Ishikawa (cell line): ENCODE data around the gene LRRC17.

Source experiments
- CEBPB ChIP-seq: IDR thresholded peaks from 2 replicates; pipeline ENCODE4 v1.6.1; 2012
- CREB1 ChIP-seq: IDR thresholded peaks from 2 replicates; pipeline ENCODE4 v1.6.1; 2012; ENCODE audit warnings: low read depth
- EGR1 ChIP-seq: IDR thresholded peaks from 2 replicates; pipeline ENCODE4 v1.6.1; 2012
- EP300 ChIP-seq: IDR thresholded peaks from 2 replicates; pipeline ENCODE4 v1.6.1; 2012; ENCODE audit warnings: borderline replicate concordance
- FOXM1 ChIP-seq: IDR thresholded peaks from 2 replicates; pipeline ENCODE4 v1.6.1; 2012; ENCODE audit warnings: low read depth, borderline replicate concordance
- MAX ChIP-seq: IDR thresholded peaks from 2 replicates; pipeline ENCODE4 v1.6.1; 2012
- RAD21 ChIP-seq: IDR thresholded peaks from 2 replicates; pipeline ENCODE4 v1.6.1; 2012; ENCODE audit warnings: low read depth
- REST ChIP-seq: IDR thresholded peaks from 2 replicates; pipeline ENCODE4 v1.6.1; 2012; ENCODE audit warnings: low read depth, mild to moderate bottlenecking
- TAF1 ChIP-seq: IDR thresholded peaks from 2 replicates; pipeline ENCODE4 v1.6.1; 2012; ENCODE audit warnings: low read depth, mild to moderate bottlenecking
- TCF12 ChIP-seq: IDR thresholded peaks from 2 replicates; pipeline ENCODE4 v1.6.1; 2012; ENCODE audit warnings: low read depth
- TEAD4 ChIP-seq: IDR thresholded peaks from 2 replicates; pipeline ENCODE4 v1.6.1; 2012
- YY1 ChIP-seq: IDR thresholded peaks from 2 replicates; pipeline ENCODE4 v1.6.1; 2012; ENCODE audit warnings: low read depth
- ZBTB7A ChIP-seq: IDR thresholded peaks from 2 replicates; pipeline ENCODE4 v1.6.1; 2012; ENCODE audit warnings: low read depth

- TF ChIP-seq CREB1 (no peak), EP300 (no peak), EGR1 (no peak), TAF1 (no peak), RAD21 (no peak), YY1 (no peak), REST (no peak), ZBTB7A (no peak), CEBPB (no peak), TEAD4 (no peak), FOXM1 (no peak), MAX (no peak), TCF12 (no peak)
Observed at GRCh38 chr7:102975854-102976253, 63.1 kb downstream of the LRRC17 start.
